Loucy (cell line): ENCODE measurements around the gene HLF.

Experiments
- H2AFZ ChIP-seq: fragments of 200-600 bp; sonication (generic); 2 replicates; pipeline ENCODE4 v1.6.0; 2016; ENCODE audit warnings: antibody characterized with exemption, mild to moderate bottlenecking, low read length, moderate library complexity
- H3F3A ChIP-seq: fragments of 200-600 bp; 2 replicates; pipeline ENCODE4 v1.6.0; 2016; ENCODE audit warnings: antibody characterized with exemption, low read depth, mild to moderate bottlenecking
- H3K27me3 ChIP-seq: fragments of 200-600 bp; sonication (generic); 2 replicates; pipeline ENCODE4 v1.6.1; 2014; ENCODE audit warnings: low read length, mild to moderate bottlenecking; ENCODE audit not compliant: insufficient read depth, poor library complexity, severe bottlenecking
- H3K36me3 ChIP-seq: fragments of 200-600 bp; sonication (generic); 2 replicates; pipeline ENCODE4 v1.6.1; 2016; ENCODE audit warnings: low read length; ENCODE audit not compliant: insufficient read depth
- H3K4me1 ChIP-seq: fragments of 200-600 bp; sonication (generic); 2 replicates; pipeline ENCODE4 v1.5.1; 2014; ENCODE audit warnings: low read length, mild to moderate bottlenecking; ENCODE audit not compliant: insufficient read depth, poor library complexity, severe bottlenecking
- H3K4me2 ChIP-seq: fragments of 200-600 bp; sonication (generic); 2 replicates; pipeline ENCODE4 v1.6.0; 2014; ENCODE audit warnings: antibody characterized with exemption, low read length, low read depth, mild to moderate bottlenecking; ENCODE audit not compliant: poor library complexity, severe bottlenecking
- H3K4me3 ChIP-seq: fragments of 200-600 bp; sonication (generic); 2 replicates; pipeline ENCODE4 v1.5.1; 2014; ENCODE audit warnings: low read length, mild to moderate bottlenecking, mixed read lengths; ENCODE audit not compliant: poor library complexity, severe bottlenecking
- H3K79me2 ChIP-seq: fragments of 200-600 bp; sonication (generic); 2 replicates; pipeline ENCODE4 v1.6.1; 2014; ENCODE audit warnings: low read length; ENCODE audit not compliant: insufficient read depth
- H3K9ac ChIP-seq: fragments of 200-600 bp; sonication (generic); 2 replicates; pipeline ENCODE4 v1.6.0; 2014; ENCODE audit warnings: mild to moderate bottlenecking, low read depth, low read length, moderate library complexity; ENCODE audit not compliant: poor library complexity, severe bottlenecking
- H3K9me2 ChIP-seq: fragments of 200-600 bp; sonication (generic); replicated peaks from 2 replicates; pipeline ENCODE4 v1.6.1; 2016; ENCODE audit warnings: low read depth, low read length, mixed read lengths
- H3K9me3 ChIP-seq: fragments of 200-600 bp; sonication (generic); 2 replicates; pipeline ENCODE4 v1.6.1; 2014; ENCODE audit warnings: mild to moderate bottlenecking, antibody characterized with exemption, low read length, low read depth; ENCODE audit not compliant: insufficient read depth
- H4K20me1 ChIP-seq: fragments of 200-600 bp; sonication (generic); 2 replicates; pipeline ENCODE4 v1.6.0; 2014; ENCODE audit warnings: antibody characterized with exemption, low read length, mild to moderate bottlenecking; ENCODE audit not compliant: insufficient read depth, poor library complexity, severe bottlenecking
- CTCF ChIP-seq: fragments of 200-600 bp; sonication (generic); conservative IDR thresholded peaks from 2 replicates; pipeline ENCODE4 v1.5.1; 2014; ENCODE audit warnings: mild to moderate bottlenecking, antibody characterized with exemption, low read length
- EZH2phosphoT487 ChIP-seq: fragments of 200-600 bp; IDR thresholded peaks from 2 replicates; pipeline ENCODE4 v1.6.1; 2018; ENCODE audit warnings: antibody characterized with exemption, mild to moderate bottlenecking, moderate library complexity, borderline replicate concordance

HLF gene

GRCh38 chr17:55264645-55265298 is at the start of gene HLF:
Gene HLF, plus strand, starts transcription at chr17:55264960. Its CDS starts 525 bp downstream, at chr17:55265485.
- no peaks in the 10 kb centered on the region for H3K27me3 ChIP-seq
- no peaks in the 10 kb centered on the region for H3K36me3 ChIP-seq
- H3F3A ChIP-seq, result no peaks in the 10 kb centered on the region
- H3K9me3 ChIP-seq, result no peaks in the 10 kb centered on the region; the same call in 1 of the 2 replicates
- no peak for TF ChIP-seq EZH2phosphoT487
- peak within 1 kb of the TSS; percentile 86 for H2AFZ ChIP-seq
- H3K79me2 ChIP-seq, result no peaks in the 10 kb centered on the region
- peaks cover 13% of the 10 kb centered on the region for H3K4me1 ChIP-seq
- H3K9ac ChIP-seq, result peak within 1 kb of the TSS; percentile 57
- no peaks in the 10 kb centered on the region for H3K9me2 ChIP-seq
- H4K20me1 ChIP-seq, result no peaks in the 10 kb centered on the region
- peak within 1 kb of the TSS; percentile 76 for H3K4me3 ChIP-seq
- H3K4me2 ChIP-seq, result peak within 1 kb of the TSS; percentile 83

- no peak overlapping the region for H3K4me2 ChIP-seq
- no peaks in the 10 kb centered on the region for H3K9me2 ChIP-seq
- H3K9me3 ChIP-seq, result no peaks in the 10 kb centered on the region
- H3K9ac ChIP-seq, result no peak overlapping the region
- no peak overlapping the region for H3K4me3 ChIP-seq
- H2AFZ ChIP-seq, result no peak overlapping the region
- no peaks in the 10 kb centered on the region for H3K79me2 ChIP-seq
- TF ChIP-seq CTCF, result no peak
- TF ChIP-seq EZH2phosphoT487, result no peak
- H3F3A ChIP-seq, result no peaks in the 10 kb centered on the region
- no peaks in the 10 kb centered on the region for H3K27me3 ChIP-seq
- H3K4me1 ChIP-seq, result no peaks in the 10 kb centered on the region
- H4K20me1 ChIP-seq, result no peaks in the 10 kb centered on the region
- no peaks in the 10 kb centered on the region for H3K36me3 ChIP-seq
Measured at GRCh38 chr17:55215711-55216110, 49.0 kb upstream of the HLF start.

- Histone ChIP-seq H3K79me2 (no peaks in the 10 kb centered on the region), H3K9me3 (no peaks in the 10 kb centered on the region), H2AFZ (no peak overlapping the region), H3K27me3 (no peaks in the 10 kb centered on the region), H3K4me1 (no peaks in the 10 kb centered on the region), H3K9ac (no peak overlapping the region), H3K9me2 (no peaks in the 10 kb centered on the region), H3K4me2 (no peak overlapping the region), H4K20me1 (no peaks in the 10 kb centered on the region), H3K36me3 (no peaks in the 10 kb centered on the region), H3K4me3 (no peak overlapping the region), H3F3A (no peaks in the 10 kb centered on the region)
- TF ChIP-seq EZH2phosphoT487 (no peak), CTCF (no peak)
Measured at GRCh38 chr17:55216888-55217287, 47.9 kb upstream of the HLF start.

GRCh38 chr17:55219459-55219858 is 45.3 kb upstream of the HLF start:
- Histone ChIP-seq H2AFZ (no peak overlapping the region), H3K4me3 (no peak overlapping the region), H4K20me1 (no peaks in the 10 kb centered on the region), H3K79me2 (no peaks in the 10 kb centered on the region), H3F3A (no peaks in the 10 kb centered on the region), H3K4me2 (no peak overlapping the region), H3K36me3 (no peaks in the 10 kb centered on the region), H3K9me2 (no peaks in the 10 kb centered on the region), H3K9ac (no peak overlapping the region), H3K27me3 (no peaks in the 10 kb centered on the region), H3K4me1 (no peaks in the 10 kb centered on the region), H3K9me3 (no peaks in the 10 kb centered on the region)
- TF ChIP-seq CTCF (no peak), EZH2phosphoT487 (no peak)
